Choroid plexus epithelial cell (primary cell): ENCODE measurements around the gene FBXW12.

Experiments used
- DNase-seq: peaks from one replicate; pipeline ENCODE4 v3.0.0-alpha.2; 2010; ENCODE audit warnings: low read depth
- H3K4me3 ChIP-seq: 2 replicates; pipeline ENCODE4 v1.5.1; 2011; ENCODE audit warnings: low read depth, mild to moderate bottlenecking, control low read depth, low read length, moderate library complexity
- CTCF ChIP-seq: conservative IDR thresholded peaks from 2 replicates; pipeline ENCODE4 v1.5.1; 2011; ENCODE audit warnings: low read depth, mild to moderate bottlenecking, control low read depth, inconsistent platforms, low read length, moderate library complexity

FBXW12 gene

GRCh38 chr3:48433472-48434118, 61.6 kb downstream of the FBXW12 start:
- DNase-seq: peak; percentile 21
- H3K4me3 ChIP-seq: no peak overlapping the region
- TF ChIP-seq CTCF: no peak

GRCh38 chr3:48434591-48435222, 62.7 kb downstream of the FBXW12 start:
- TF ChIP-seq CTCF: no peak
- DNase-seq: no peak
- H3K4me3 ChIP-seq: no peak overlapping the region

GRCh38 chr3:48435223-48435595, 63.2 kb downstream of the FBXW12 start:
- TF ChIP-seq CTCF: no peak
- DNase-seq: no peak
- H3K4me3 ChIP-seq: no peak overlapping the region

- DNase-seq: peak; percentile 93
- TF ChIP-seq CTCF: peak; percentile 100
- H3K4me3 ChIP-seq: no peak overlapping the region
Observed at GRCh38 chr3:48435774-48436476, 63.9 kb downstream of the FBXW12 start.

- DNase-seq: no peak
- H3K4me3 ChIP-seq: no peak overlapping the region
- no peak for TF ChIP-seq CTCF
Observed at GRCh38 chr3:48436477-48436787, 64.4 kb downstream of the FBXW12 start.

GRCh38 chr3:48436855-48437254, 64.8 kb downstream of the FBXW12 start:
- DNase-seq: no peak
- H3K4me3 ChIP-seq: no peak overlapping the region
- no peak for TF ChIP-seq CTCF

- DNase-seq: no peak
- no peak for TF ChIP-seq CTCF
- H3K4me3 ChIP-seq: no peak overlapping the region
Observed at GRCh38 chr3:48437812-48438211, 65.8 kb downstream of the FBXW12 start.
